Inflammatory macrophage treated with lipopolysaccharide for 4 hours (primary cell): ENCODE measurements around the gene SMURF2.
"Not testable (repeated sequence)": the region's sequence is repeated elsewhere in the genome, so short reads cannot be mapped to it uniquely, and the experiment has no call there.

Experiments used
- DNase-seq: peaks from one replicate; pipeline ENCODE4 v3.0.0-alpha.2; 2020

Gene SMURF2

GRCh38 chr17:64628641-64629040, 33.5 kb downstream of the SMURF2 start:
- DNase-seq = no peak

- DNase-seq = no peak
These were observed 34.3 kb downstream of the SMURF2 start for GRCh38 chr17:64627797-64628196.

GRCh38 chr17:64626827-64627226, 35.3 kb downstream of the SMURF2 start:
- no peak for DNase-seq

- no peak for DNase-seq
These were observed 36.6 kb downstream of the SMURF2 start for GRCh38 chr17:64625541-64625940.

- no peak for DNase-seq
These were observed 39.0 kb downstream of the SMURF2 start for GRCh38 chr17:64622931-64623654.

GRCh38 chr17:64621772-64622171, 40.3 kb downstream of the SMURF2 start:
- no peak for DNase-seq

GRCh38 chr17:64618848-64619247, 43.3 kb downstream of the SMURF2 start:
- DNase-seq = no peak

- no peak for DNase-seq
These were observed 44.9 kb downstream of the SMURF2 start for GRCh38 chr17:64617125-64617780.

GRCh38 chr17:64615028-64615677, 47.0 kb downstream of the SMURF2 start:
- DNase-seq = no peak

GRCh38 chr17:64614266-64615027, 47.7 kb downstream of the SMURF2 start:
- DNase-seq = no peak

GRCh38 chr17:64611369-64611768, 50.7 kb downstream of the SMURF2 start:
- no peak for DNase-seq

GRCh38 chr17:64610244-64610643, 51.9 kb downstream of the SMURF2 start:
- not testable (repeated sequence) for DNase-seq

GRCh38 chr17:64608571-64608981, 53.5 kb downstream of the SMURF2 start:
- peak; percentile 60 for DNase-seq

- DNase-seq = no peak
These were observed 54.1 kb downstream of the SMURF2 start for GRCh38 chr17:64607862-64608565.

GRCh38 chr17:64604532-64604931, 57.6 kb downstream of the SMURF2 start:
- not testable (repeated sequence) for DNase-seq

GRCh38 chr17:64603987-64604386, 58.1 kb downstream of the SMURF2 start:
- DNase-seq = no peak

- no peak for DNase-seq
These were observed 62.3 kb downstream of the SMURF2 start for GRCh38 chr17:64599827-64600226.

GRCh38 chr17:64599187-64599676, 62.9 kb downstream of the SMURF2 start:
- peak; percentile 49 for DNase-seq

- no peak for DNase-seq
These were observed 63.4 kb downstream of the SMURF2 start for GRCh38 chr17:64598672-64599071.

- DNase-seq = no peak
These were observed 65.1 kb downstream of the SMURF2 start for GRCh38 chr17:64596988-64597387.

- peak; percentile 27 for DNase-seq
These were observed 65.7 kb downstream of the SMURF2 start for GRCh38 chr17:64596439-64596838.

- DNase-seq = no peak
These were observed 70.2 kb downstream of the SMURF2 start for GRCh38 chr17:64591944-64592343.
